A172 (cell line): ENCODE results near the gene CEP70. TPM values are rescaled to one million over a fixed set of nuclear protein-coding genes. Genes with fewer than 3 reads are reported as not detected.
A peak's percentile ranks its signal among the peaks of the same experiment; 100 is the strongest.
"Not testable (repeated sequence)": the region's sequence is repeated elsewhere in the genome, so short reads cannot be mapped to it uniquely, and the experiment has no call there.

Source experiments
- DNase-seq: peaks from one replicate; pipeline ENCODE4 v3.0.0-alpha.2; 2015; ENCODE audit warnings: low spot score
- total RNA-seq: library from RNA; depleted of rRNA; stranded (reverse); fragments of >200 nt; shearing (Covaris generic); gene quantifications from 2 replicates; pipeline ENCODE4 v1.2.3, GENCODE V29; 2014; rRNA removed

Gene CEP70
- total RNA-seq: 27.0 and 30.0 TPM in 2 replicates

GRCh38 chr3:138594150-138594934 lies at the start of gene CEP70:
CEP70 (minus strand) TSS chr3:138594260; CDS start chr3:138572927, 21,333 bp downstream.
- DNase-seq: peak; percentile 92

- DNase-seq: no peak
These were observed 48.8 kb upstream of the CEP70 start for GRCh38 chr3:138642927-138643253.

- no peak for DNase-seq
These were observed 48.3 kb upstream of the CEP70 start for GRCh38 chr3:138642226-138642926.

- DNase-seq: peak; percentile 4
These were observed 46.5 kb upstream of the CEP70 start for GRCh38 chr3:138640537-138640936.

GRCh38 chr3:138638641-138639040 lies 44.6 kb upstream of the CEP70 start:
- no peak for DNase-seq

- no peak for DNase-seq
These were observed 35.5 kb upstream of the CEP70 start for GRCh38 chr3:138629526-138629925.

GRCh38 chr3:138625707-138626365 lies 31.8 kb upstream of the CEP70 start:
- DNase-seq: peak; percentile 68

GRCh38 chr3:138624518-138624917 lies 30.5 kb upstream of the CEP70 start:
- no peak for DNase-seq

GRCh38 chr3:138620431-138620830 lies 26.4 kb upstream of the CEP70 start:
- no peak for DNase-seq

- no peak for DNase-seq
These were observed 21.4 kb upstream of the CEP70 start for GRCh38 chr3:138615462-138615861.

GRCh38 chr3:138609898-138610266 lies 15.8 kb upstream of the CEP70 start:
- DNase-seq: no peak

- DNase-seq: peak; percentile 46
These were observed 14.5 kb upstream of the CEP70 start, which contains the start of gene FAIM for GRCh38 chr3:138608322-138609135. FAIM (plus strand) TSS chr3:138608771; CDS start chr3:138619727, 10,956 bp downstream.

- not testable (repeated sequence) for DNase-seq
These were observed 10.1 kb upstream of the CEP70 start for GRCh38 chr3:138604106-138604595.

GRCh38 chr3:138601661-138602060 lies 7.6 kb upstream of the CEP70 start:
- not testable (repeated sequence) for DNase-seq

GRCh38 chr3:138600100-138600745 lies 6.2 kb upstream of the CEP70 start:
- DNase-seq: no peak

GRCh38 chr3:138598534-138598933 lies 4.5 kb upstream of the CEP70 start:
- no peak for DNase-seq

- not testable (repeated sequence) for DNase-seq
These were observed 3.3 kb upstream of the CEP70 start for GRCh38 chr3:138597186-138597976.

- no peak for DNase-seq
These were observed 1.0 kb upstream of the CEP70 start for GRCh38 chr3:138594935-138595610.

- no peak for DNase-seq
These were observed 441 bp downstream of the CEP70 start for GRCh38 chr3:138593488-138594149.
